HG02759 (cell line): ENCODE results near the gene CATSPER1.
"Not testable (repeated sequence)": the region's sequence is repeated elsewhere in the genome, so short reads cannot be mapped to it uniquely, and the experiment has no call there.

Experiments
- ATAC-seq: cut with Tn5 transposase; IDR thresholded peaks from one replicate; pipeline ENCODE4 v1.9.1; 2021; ENCODE audit warnings: mild to moderate bottlenecking, moderate library complexity; ENCODE audit not compliant: unreplicated experiment

The CATSPER1 gene

GRCh38 chr11:66051766-66052663 lies 25.7 kb upstream of the CATSPER1 start, which contains the start of gene SF3B2:
Gene SF3B2 (plus strand): TSS chr11:66052364. CDS start chr11:66052385, 21 bp downstream.
- peak; percentile 96 for ATAC-seq

DNA sequence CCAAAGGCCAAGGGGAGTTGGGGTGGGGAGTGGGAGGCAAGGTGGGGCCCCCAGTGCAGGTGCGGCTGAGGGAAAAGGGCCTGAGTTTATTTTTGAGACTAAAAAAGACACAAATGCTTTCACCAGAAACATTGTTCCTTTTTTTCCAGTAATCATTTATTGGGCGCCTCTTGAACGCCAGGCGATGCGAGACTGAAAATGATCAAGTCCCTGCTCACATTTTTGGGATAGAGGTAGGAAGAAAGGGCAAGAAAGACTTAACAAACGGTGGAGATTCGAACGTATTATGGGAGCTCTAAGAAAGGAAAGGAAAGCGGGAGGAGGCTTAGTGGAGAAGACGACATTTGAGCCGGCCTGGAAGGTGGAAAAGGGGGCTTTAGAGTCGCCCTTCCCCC lies 25.1 kb upstream of the CATSPER1 start:
- ATAC-seq = no peak

DNA sequence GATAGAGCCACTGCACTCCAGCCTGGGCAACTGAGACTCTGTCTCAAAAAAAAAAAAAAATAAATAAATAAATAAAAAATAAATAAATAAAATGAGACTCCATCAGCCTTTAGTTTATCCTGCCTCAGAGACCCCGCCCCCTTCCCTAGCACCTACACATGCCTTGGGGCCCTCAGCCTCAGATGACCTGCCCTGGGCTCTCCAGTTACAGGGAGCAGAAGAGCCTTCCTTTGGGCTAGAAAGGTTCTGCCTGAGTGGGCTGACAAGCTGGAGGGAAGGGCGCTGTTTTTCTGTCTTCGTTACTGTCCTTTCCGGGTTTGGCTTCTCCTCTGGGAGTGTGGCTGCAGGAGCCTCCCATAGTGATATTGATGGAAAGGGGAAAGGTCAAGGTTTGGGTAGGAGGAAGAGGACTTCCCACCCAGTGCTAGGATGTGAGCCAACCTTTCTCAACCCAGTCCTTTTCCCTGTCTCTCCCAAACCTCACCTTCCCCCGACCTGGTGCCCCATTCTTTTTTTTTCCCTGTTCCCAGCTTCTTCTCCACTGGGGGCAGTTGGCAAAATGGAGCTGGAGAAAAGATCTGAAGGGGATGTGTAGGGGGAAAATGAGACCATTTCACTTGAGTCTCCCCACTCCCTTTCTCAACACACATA lies 24.4 kb upstream of the CATSPER1 start:
- no peak for ATAC-seq

DNA sequence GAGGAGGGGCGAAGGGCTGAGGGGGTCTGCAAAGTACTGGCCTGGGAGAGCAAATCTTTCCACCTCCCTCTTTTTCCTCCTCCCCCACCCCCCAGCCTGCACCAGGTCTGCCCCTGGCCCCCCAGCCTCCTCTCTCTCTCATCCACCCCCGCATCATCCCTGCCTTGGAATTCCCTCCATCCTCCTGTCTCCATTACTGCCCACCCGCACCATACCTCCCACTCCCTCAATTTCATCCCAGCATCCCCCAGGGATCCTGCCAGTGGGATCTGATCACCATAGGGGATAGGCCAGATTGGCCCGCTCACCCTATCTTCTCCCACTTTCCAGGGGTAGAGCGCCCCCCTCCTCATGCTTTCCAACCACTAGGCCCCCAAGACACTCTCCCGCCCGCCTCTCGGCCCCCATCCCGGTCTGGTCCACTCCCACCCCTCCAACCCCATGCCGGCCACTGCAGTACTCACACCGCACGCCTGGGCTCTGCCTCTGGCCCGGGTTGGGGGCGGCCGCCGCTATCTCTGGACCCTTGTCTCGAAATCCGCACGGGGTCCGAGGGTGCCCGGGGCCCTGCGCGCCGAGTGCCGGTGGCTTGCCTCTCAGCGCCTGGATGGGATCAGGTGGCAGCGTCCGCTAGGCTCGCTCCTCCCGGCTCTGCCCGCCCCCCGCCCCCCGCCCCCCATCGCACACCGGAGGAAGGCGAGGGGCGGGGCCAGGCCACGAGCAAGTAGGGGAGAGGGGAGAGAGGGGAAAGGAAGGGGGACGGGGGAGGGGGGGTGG lies 22.5 kb upstream of the CATSPER1 start, which contains the start of gene GAL3ST3:
GAL3ST3 (minus strand) TSS at position 615 of the 777 bp plus-strand sequence. CDS start 3,746 bp downstream, outside the sequence.
- no peak for ATAC-seq

- no peak for ATAC-seq
These were observed 21.5 kb upstream of the CATSPER1 start for GRCh38 chr11:66047541-66048365.

- ATAC-seq = no peak
These were observed 20.6 kb upstream of the CATSPER1 start for GRCh38 chr11:66046901-66047300.

- ATAC-seq = peak; percentile 73
These were observed 18.9 kb upstream of the CATSPER1 start for GRCh38 chr11:66045177-66045639.

GRCh38 chr11:66044757-66045156 lies 18.5 kb upstream of the CATSPER1 start:
- no peak for ATAC-seq

DNA sequence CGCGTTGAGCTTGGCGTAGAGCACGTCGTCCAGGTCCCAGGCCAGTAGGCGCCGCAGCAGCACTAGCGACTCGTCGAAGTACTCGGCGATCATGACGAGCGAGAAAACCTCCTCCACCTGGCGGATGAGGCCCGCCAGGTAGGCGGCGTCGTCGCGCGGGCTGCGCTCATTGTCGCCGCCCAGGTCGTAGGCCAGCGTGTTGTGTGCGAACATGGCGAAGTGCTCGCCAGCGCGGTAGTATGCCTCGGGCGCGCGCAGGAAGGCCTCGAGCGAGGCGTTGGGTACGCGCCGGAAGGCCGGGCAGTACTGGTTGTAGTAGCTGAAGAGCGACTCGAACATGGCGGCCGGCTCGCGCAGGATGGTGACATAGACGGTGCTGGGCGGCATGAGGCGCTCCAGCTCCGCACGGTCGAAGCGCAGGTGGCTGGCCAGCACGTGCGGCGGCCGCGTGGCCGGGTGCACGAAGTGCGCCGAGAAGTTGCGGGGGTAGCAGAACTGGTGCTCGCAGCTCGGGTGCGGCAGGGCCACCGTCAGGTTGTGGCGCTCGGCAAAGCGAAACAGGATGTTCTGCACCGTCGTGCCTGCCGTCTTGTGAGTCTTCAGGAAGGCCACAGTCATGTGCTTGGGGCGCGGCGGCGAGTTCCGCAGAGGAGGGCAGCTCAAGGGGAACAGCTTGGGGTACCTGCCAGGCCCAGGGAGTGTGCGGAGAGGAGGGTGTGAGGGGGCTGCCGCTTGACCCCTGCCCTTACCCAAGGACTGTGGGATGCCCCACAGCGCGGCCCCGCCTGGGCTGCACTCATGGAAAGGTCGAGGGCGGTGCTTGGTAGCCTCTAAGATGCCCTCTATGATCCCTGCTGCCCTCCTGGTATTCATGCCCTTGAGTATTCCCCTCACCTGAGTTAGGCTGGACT lies 17.0 kb upstream of the CATSPER1 start:
- no peak for ATAC-seq

GRCh38 chr11:66042227-66042995 lies 16.1 kb upstream of the CATSPER1 start:
- no peak for ATAC-seq

GRCh38 chr11:66039765-66040164 lies 13.5 kb upstream of the CATSPER1 start:
- no peak for ATAC-seq

GRCh38 chr11:66037327-66037726 lies 11.0 kb upstream of the CATSPER1 start:
- ATAC-seq = no peak

DNA sequence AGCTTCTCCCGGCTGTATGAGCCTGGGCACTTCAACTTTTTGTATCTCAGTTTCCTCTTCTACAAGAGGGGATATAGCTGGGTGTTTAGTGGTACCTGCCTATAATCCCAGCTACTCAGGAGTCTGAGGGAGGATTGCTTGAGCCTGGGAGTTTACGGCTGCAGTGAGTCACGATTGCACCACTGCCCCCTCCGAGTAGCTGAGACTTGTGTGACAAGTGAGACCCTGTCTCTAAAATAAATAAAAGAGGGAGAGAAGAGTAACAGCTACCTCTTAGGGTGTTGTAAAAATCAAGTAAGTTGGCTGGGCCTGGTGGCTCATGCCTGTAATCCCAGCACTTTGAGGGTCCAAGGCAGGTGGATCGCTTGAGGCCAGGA lies 10.0 kb upstream of the CATSPER1 start:
- no peak for ATAC-seq

DNA sequence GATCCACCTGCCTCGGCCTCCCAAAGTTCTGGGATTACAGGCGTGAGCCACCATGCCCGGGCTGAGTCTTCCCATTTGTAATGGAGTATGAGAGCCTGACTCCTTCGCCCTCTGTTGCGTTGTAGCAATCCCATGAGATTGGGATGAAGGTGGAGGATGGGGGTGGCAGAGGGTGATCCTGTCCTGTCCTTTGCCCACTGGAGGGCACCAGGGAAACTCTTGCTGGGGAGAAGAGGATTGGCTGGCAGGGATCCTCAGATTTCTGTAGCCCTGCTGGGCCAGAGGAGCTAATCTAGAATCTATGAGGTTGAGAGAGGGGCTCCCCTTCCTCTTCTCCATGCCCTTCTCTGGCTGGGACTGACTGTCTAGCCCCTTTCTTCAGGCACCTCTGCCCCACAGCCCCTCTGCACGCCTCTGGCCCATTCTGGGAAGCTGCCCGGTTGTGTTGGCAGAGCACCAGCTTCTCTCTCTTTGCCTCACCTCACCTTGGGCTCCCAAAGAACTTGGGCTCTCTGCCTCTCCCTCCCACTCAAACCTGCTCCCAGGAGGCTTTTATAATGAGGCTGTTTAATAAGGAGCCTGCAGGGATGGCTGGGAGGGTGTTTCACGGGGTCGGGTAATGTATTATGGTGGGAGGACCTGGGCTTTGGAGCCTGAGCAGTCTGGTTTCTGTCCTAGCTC lies 9.5 kb upstream of the CATSPER1 start:
- ATAC-seq = no peak

GRCh38 chr11:66032957-66033735 lies 6.9 kb upstream of the CATSPER1 start:
- ATAC-seq = no peak

DNA sequence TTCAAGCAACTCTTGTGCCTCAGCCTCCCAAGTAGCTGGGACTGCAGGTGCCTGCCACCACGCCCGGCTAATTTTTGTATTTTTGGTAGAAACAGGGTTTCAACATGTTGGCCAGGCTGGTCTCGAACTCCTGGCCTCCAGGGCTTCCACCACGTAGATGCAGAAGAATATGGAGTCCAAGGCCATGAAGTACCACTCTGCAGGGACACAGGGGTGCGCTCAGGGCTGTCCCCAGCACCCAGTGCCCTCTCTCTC lies 3.2 kb downstream of the CATSPER1 start:
- ATAC-seq = not testable (repeated sequence)

DNA sequence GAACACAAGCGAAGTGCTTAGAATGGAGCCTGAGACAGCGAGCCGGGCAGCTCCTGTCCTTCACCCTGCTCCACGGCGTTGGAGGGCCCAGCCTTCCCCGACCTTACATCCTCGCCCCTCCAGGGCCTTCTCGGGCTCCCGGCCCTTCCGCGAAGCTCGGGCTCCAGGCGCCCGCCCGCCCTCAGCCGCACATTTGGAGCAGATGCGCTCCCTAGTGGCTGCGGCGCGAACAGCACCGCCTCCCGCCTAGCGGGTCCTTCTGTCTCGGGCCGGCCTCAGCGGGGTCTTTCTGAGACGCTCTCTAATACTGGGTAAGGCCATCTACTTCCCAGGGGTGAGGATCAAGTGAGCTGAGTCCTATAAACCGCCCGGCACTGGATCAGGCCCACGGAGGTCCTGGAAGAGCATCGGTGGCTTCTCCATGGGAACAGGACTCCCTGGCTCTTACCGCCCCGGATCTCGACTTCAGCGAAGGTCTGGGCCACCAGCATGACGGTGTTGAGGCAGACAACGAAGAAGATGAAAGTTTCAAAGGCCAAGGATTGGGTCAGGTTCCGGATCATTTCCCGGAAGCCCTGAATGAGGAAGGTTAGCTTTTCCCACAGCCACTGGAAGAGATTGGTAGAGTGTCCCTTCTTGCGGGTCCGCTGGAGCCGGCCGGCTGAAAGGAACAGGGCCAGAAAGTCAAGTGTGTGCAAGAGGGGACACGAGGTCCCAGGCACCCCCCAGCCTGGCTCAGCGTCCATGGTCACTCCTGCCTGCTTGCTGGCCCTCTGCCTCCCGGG lies 3.7 kb downstream of the CATSPER1 start:
- no peak for ATAC-seq
